HG02852 (cell line): ENCODE data around the gene ZMAT5.

ENCODE experiments used
- ATAC-seq: cut with Tn5 transposase; IDR thresholded peaks from one replicate; pipeline ENCODE4 v1.9.1; 2021; ENCODE audit warnings: mild to moderate bottlenecking, moderate library complexity; ENCODE audit not compliant: unreplicated experiment

The ZMAT5 gene

DNA sequence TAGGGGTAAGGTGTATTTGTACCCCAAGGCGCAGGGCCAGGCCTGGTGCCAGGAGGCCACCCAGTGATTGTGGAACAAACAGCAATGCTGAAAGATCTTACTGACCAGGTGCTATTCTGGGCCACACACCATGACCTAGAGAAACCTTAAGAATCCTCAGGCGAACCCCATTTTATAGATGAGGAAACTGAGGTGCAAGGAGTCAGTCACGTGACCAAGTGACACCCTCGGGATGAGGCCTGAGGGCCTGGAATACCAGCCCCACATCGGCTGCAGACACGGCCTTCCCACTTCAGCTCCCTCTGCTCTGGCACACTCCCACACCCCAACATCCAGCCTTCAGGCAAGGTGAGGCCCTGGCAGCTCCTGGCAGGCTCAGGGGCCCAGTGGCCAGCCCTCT, 33.9 kb downstream of the ZMAT5 start:
- no peak for ATAC-seq

DNA sequence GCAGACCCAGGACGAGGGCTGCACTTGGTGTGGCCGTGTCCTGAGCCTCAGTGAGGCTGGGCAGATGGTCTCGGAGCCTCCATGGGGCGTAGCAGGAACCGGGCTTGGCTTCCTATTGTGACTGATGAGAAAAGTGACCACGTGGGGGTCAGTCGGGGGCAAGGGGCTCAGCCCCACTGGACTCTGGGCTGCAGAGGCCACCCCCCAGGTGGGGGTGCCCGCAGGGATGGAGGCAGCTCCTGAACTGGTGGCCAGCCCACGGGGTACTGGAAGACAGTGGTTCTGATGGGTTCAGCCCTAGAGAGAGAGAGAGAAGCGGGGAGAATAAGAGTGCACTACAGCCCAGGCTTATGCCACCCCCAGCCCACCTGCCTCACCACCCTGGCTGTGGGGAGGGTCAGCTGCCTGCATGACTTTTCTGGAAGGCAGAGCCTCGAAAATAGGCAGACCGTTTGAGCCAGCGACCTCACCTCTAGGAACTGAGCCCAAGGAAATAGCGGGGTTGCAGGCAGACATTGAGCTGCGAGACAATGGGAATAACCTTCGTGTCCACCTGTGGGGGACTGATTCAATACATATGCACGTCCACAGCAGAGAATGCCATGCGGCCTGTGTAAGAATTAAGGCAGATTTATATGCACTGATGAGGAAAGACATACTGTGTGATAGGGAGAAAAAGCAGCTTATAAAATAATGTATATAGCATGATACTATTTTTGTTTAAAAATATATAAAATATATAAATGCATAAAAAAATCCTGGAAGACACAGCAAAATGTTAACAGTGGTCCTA, 35.6 kb downstream of the ZMAT5 start:
- ATAC-seq, result no peak

DNA sequence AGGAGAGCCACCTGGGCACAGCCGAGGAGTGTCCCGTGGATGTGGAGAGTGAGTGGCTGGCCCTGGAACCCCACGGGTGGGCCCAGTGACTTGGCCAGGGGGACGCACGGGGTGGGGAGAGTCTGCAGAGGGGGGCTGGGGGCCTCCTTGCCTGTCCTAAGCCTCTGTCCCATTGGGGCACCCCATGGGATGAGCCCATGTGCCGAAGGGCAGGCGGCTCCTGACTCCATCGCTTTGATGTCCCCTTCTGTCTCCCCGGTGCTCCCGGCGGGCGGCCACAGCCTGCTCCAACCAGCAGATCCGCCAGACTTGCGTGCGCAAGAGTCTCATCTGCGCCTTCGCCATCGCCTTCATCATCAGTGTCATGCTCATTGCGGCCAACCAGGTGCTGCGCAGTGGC, 37.6 kb downstream of the ZMAT5 start:
- no peak for ATAC-seq

DNA sequence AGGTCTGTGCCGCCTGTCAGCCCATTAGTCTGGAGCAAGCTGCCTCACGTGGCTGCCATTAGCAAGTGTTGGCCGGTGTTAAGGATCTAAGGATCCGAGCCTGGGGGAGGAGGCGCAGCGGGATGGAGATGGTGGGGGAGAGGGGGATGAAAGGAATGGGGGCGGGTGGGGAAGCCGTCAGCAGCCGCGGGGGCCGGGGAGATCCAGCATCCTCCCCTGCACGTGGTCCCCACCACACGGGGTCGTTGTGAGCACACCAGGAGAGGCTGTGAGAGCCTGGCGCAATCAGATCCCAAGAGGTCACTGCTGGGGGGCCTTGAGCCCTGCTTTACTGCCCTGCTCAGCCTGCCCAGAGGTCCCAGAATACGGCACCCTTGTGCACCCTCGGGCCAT, 39.7 kb downstream of the ZMAT5 start:
- no peak for ATAC-seq

DNA sequence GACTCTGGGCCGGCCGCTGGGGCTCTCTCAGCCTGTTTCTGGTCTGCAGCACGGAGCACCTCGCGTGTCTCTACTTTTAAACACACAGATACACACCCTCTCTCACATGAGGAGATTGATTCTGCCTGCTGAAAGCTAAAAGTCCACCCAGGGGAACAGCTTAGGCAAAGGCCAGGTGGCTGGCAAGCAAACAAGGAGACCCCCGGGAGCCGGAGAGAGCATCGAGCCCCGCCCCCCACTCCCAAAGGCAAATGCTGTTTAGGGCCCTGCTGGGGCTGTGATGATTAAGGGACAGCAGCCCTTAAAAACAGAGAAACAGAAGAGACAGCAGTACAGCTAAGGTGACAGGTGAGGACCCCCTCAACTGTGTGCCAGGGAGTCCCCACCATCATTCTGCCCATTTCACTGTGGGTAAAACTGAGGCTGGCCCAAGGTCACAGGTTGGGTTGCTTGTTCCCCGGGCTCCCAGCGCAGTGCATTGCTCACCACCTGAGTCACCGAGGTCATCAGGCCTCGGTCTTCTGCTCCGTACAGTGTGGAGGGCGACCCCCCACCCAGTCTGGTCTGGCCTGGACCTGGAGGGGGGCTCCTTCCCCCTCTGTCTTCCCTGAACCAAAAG, 40.2 kb downstream of the ZMAT5 start:
- no peak for ATAC-seq

DNA sequence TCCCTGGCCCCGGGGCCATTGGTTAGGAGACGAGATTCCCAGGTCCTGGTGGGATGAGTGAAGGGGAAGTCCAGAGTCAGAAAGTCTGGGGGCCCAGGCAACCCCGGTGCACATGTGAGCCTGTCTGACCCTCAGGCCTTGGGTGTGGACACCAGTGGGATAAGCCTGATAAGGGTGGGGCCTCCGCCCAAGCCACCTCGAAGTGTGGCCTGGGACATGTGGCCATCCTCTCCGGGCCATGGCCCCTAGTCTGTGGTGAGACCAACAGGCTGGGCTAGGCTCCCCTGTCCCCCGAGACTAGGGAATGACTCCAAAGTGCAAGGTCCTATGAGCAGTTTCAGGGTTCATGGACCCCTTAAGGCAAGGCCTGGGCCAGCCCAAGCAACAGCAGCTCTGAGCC, 40.7 kb downstream of the ZMAT5 start:
- no peak for ATAC-seq

DNA sequence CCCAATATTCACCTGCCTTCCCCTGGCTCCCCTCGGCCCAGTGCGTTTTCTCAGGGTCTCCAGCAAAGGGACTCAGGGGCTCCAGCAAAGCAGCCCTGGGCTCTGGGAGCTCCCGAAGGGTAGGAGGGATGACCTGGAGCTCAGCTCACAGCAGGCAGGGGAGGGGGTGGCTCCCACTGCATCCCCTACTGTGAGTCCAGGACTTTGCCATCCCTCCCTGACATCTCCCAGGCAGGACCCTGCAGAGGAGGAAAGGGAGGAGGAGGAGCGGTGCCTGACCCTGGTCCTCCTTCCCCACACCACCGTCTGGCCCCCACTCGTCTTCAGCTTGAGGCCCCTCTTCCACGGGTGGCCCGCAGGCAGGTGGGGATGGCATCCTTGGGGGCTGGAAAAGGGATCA, 42.0 kb downstream of the ZMAT5 start:
- ATAC-seq, result no peak

DNA sequence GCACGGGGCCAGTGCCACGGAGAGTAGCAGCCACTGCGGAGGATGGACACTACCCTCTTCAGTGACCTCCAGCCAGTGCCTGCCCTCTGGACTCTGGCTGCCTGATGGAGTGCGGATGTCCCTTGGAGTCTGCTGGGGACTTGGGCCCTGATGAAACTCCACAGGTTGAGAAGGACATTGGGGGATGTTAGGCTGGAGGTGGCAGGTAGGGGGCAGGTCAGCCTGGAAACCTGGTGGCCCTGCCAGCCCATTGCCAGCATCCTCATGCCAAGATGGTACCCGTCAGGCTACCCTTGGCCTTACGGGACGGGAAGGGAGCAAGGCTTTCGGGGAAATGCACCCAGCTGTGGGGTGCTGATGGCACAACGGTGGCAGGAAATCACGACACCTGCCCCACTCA, 43.0 kb downstream of the ZMAT5 start:
- ATAC-seq, result no peak

DNA sequence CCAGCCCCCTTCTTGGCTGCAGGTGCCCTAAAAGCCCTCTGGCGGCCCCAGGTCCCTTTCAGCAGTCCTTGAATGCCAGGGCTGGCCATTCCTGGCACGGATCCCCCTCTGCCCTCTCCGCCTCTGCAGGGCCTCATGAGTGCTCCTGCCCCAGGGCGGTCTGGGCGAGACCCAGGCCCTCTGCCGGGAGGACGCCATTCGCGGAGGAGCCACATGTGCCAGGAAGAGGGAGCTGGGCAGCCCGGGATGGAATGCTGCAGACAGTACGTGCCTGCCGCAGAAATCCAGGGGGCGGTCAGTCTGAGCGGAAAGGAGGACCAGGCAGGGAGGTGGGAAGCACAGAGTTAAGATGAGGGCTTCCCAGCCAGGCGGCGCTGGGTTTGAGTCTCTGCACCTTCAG, 44.2 kb downstream of the ZMAT5 start:
- ATAC-seq, result no peak

DNA sequence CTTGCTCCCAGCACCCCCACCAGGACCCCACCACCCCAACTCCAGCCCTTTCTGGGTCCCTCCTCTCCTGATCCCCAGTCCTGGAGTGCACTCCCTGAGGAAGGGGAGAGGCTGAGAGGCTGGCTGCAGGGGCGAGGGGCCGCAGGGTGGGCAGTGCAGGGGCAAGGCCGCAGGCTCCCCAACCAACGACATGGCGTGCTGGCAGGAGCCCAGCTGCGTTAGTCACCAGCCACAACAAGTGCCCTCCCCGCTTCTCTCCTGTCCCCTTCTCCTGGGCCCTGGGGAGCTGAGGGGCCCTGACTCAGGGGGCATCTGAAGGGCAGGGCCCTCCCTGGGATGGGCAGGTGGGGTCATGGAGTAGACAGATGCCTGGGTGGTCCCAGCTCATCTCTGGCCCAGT, 44.7 kb downstream of the ZMAT5 start:
- ATAC-seq, result no peak

DNA sequence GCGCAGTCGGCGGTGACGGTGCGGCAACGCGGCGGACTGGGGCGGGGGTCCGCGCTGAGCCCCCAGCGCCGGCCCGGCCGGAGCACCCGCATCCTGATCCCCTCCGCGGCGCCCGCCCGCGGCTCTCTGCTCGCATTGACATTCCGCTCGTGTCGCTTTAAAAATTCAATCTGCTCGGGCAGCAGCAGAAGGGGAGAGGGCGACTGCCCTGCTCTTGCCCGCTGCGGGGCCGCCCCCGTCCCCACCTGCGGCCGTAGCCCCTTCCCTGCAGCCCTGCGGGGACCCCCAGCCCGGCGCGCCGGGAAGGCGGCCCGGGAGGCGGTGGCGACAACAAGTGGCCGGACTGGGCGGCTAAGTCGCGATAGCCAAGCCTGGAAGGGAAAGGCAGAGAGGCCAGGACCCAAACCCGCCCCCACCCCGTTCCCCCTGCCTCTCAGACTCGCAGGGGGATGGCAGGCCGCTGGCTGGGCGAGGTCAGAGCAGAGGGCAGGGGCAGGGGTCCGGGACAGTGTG, 45.9 kb downstream of the ZMAT5 start:
- ATAC-seq, result no peak

DNA sequence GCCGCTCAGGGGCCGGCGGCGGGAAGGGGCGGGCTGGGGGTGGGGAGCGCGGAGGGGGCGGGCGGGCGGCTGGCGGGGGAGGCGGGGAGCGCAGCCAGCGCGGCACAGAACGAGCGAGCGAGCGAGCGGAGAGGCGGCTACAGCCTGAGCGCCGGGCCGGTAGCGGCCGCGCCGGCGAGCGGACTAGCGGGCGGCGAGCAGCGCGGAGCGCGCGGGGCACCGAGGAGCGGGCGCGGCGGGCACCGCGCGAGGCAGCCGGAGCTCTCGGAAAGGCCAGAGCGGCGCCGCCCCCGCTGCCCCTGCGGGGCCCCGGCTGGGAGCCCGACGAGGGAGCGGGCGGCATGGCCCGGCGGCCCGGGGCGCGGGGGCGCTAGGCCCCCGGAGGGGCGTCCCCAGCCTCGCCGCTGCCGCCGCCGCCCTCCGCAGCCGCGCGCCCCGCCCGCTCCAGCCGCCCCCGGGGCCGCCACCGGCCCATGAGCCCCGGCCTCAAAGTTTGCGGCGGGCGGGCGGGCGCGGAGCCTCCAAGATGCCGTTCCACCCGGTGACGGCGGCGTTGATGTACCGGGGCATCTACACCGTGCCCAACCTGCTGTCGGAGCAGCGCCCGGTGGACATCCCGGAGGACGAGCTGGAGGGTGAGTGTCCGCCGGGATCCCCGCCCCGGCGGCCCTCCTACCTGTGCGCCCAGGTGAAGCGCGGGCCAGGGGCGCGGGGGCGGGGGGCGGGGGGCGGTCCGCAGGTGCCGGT, 46.7 kb downstream of the ZMAT5 start, which contains the start of gene CABP7:
Gene CABP7 (plus strand): TSS at position 105 of the 747 bp plus-strand sequence. CDS start 422 bp downstream, at position 527.
- no peak for ATAC-seq

DNA sequence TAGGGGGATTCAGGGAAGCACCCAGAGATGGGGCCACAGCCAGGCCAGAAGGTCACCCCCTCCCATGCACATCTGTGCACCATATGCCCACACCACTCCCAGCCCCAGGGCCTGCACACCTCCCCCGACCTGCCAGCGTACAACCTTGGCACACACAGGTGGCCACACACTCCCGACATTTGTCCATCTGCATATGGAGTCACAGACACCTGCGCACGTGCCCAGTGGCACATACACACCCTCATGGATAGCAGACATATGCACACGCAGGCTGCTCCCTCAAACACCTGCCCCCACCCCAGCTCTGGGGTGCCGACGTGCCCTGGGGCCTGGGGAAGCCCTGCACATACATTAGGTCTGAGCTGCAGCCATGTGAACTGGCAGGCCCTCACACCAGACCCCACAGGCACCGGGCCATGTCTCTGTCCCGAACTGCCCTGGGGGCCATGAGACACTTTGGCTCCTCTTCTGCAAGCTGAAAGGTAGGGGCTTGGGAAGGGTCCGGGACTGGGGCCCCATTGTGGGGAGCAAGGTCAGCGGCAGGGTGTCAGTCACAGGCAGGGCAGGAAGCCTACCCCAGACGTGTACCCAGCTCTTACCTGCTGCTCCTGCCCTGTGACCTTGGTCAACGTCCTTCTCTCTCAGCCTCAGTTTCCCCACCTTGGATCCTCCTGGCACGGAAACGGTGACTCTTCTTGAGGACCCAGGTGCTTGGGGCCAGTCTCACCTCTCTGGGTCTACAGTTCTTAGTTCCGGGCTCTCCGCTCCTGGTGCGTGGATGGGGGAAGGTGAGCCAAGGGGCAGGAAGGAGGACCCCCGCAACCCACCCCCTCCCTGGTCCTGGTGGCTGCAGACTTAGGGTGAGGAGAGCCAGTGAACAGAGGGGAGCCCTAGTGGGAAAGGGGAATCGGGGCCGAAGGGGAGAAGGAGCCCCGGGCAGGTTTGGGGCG, 47.6 kb downstream of the ZMAT5 start:
- ATAC-seq, result no peak

DNA sequence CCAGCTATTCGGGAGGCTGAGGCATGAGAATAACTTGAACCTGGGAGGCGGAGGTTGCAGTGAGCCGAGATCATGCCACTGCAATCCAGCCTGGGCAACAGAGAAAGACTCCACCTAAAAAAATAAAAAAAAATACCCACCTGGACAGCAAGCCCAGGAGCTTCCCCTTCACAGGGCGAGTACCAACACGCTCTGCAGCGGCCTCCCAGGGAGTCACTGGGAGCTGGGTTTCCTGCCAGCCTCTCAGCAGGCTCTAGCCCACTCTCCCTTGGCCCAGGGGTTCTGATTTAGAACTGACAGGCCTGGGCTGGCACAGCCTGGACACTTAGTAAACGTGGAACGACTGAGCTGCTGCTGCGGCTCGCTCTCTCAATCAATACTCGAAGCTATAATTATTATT, 49.0 kb downstream of the ZMAT5 start:
- no peak for ATAC-seq

DNA sequence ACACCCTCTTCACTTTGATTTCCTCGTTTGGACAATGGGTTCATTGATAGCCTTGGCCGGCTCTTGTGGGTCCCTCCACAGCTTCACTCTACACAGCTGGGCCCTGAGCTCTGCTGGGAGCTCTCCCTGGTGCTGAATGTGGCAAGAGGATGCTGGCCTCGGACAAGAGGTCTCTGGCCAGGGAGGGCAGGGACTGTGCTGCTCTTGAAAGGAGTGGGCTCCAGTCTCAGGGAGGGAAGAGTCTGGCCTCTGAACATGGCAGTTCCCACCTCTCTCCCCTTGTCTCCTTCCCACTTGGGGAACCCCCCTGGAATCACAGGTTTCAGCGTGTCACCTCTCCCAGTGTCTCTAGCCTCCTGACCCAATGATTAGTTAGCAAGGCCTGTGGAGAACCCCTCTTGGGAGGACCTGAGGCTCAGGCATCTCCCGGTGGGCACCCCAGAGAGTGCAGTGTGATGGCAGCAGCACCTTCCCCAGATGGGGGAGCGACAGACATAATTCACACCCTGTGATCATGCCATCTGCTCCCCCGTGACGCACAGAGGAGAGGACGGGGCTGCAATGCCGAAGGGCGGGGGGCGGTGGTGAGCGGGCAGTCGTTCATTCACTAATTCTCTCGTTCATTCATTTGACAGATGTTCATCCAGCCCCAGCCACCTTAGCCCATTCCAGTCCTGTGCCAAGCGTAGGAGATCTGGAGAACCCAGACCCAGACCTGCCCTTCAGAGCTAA, 49.8 kb downstream of the ZMAT5 start:
- no peak for ATAC-seq

DNA sequence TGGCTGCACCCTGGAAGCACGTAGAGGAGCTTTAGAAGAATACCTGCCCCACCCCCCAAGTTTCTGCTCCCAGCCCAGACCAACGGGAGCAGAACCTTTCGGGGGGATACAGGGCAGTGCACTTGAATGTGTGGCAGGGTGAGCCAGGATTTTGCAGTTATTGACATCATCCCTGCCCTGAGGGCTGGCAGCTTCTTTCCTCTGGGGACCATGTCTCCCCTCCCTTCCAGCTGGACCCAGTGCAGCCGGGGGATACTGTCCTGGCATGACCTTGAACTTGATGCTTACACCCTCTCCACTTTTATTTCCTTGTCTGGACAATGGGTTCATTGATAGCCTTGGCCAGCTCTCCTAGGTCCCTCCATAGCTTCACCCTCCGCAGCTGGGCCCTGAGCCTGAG, 51.1 kb downstream of the ZMAT5 start:
- no peak for ATAC-seq

DNA sequence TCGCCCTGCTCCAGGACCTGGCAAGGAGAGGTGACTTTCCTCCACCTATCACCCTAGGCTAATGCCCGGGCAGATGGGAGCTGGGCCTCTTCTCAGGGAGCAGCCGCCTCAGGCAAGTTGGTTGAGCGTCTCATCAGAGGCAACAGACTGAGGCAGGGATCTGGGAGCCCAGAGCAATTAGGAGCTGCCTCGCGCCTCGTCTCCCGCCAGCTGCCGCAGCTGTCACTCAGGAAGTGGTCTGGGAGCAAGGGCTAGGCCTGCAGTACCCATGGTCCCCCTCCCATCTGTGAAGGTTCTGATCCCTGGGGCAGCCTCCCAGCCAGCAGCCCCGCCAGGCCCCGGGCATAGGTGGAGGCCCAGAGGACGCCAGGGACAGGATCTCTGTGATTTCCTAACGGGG, 51.6 kb downstream of the ZMAT5 start:
- ATAC-seq, result no peak

DNA sequence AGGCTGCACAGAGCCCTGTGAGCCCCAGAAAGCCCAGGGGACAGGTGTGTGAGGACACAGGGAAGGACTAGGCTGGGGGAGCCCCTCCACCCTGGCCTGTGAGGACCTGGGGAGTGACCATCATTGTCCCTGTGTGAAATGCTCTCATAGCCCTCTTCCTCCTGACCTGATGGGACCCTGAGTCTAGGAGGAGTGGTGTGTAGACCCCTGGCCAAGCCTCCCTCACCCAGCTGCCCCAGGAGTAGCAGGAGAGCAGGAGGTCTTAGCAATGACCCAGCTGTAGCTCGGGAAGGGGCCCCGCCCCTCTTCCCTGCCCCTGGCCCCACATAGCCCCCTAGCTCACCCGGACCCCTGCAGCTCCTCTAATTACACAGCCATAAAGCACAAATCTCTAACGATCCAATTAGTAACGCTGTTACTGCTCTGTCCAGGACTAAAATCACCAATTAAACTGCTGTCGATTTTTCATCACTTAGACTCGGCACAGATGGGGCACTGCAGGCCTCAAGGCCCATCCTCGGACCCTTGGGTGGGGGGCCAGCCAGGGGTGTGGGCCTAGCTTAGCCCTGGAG, 53.6 kb downstream of the ZMAT5 start:
- ATAC-seq, result no peak

DNA sequence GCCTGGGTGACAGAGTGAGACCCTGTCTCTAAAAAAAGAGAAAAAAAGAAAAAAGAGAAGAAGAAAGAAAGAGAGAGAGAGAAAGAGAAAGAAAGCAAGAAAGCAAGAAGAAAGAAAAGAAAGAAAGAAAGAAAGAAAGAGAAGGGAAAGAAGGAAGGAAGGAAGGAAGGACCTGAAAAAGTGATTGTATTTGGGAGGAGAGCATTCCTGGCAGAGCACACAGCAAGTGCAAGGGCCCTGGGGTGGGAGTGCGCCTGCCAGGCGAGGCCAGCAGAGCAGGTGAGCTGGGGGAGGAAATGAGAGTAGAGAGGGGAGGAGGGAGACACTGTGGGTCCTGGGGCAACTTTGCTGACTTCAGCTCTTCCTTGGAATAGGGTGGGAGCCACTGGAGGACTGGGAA, 54.7 kb downstream of the ZMAT5 start:
- ATAC-seq, result no peak
